Mesodermal cell (in vitro differentiated cells): ENCODE data around the gene GPALPP1. TPM values are rescaled to one million over a fixed set of nuclear protein-coding genes. Genes with fewer than 3 reads are reported as not detected.
"Not testable (repeated sequence)": the region's sequence is repeated elsewhere in the genome, so short reads cannot be mapped to it uniquely, and the experiment has no call there.

Experiments
- H3K27ac ChIP-seq: 2 replicates; pipeline ENCODE4 v1.7.0; 2013; ENCODE audit warnings: mild to moderate bottlenecking, low read depth, low read length, moderate library complexity; ENCODE audit not compliant: severe bottlenecking
- H3K36me3 ChIP-seq: 2 replicates; pipeline ENCODE4 v1.7.1; 2013; ENCODE audit warnings: mild to moderate bottlenecking, low read length, moderate library complexity; ENCODE audit not compliant: control insufficient read depth, insufficient read depth
- H3K4me1 ChIP-seq: one replicate; pipeline ENCODE4 v1.7.1; 2013; ENCODE audit warnings: mild to moderate bottlenecking, low read length; ENCODE audit not compliant: insufficient read depth, control insufficient read depth, poor library complexity, severe bottlenecking
- H3K4me3 ChIP-seq: 2 replicates; pipeline ENCODE4 v1.7.0; 2013; ENCODE audit warnings: low read length, control low read depth, mild to moderate bottlenecking; ENCODE audit not compliant: insufficient read depth, poor library complexity, severe bottlenecking; ENCODE audit errors: extremely low read depth
- H3K9me3 ChIP-seq: 2 replicates; pipeline ENCODE4 v1.7.1; 2013; ENCODE audit warnings: mild to moderate bottlenecking, low read length, moderate library complexity; ENCODE audit not compliant: control insufficient read depth
- WGBS, 2 experiments: methylation state at CpG; one replicate each; pipeline ENCODE4 v1.1.5; 2013; ENCODE audit warnings: missing lambda C conversion rate in 2 of 2; ENCODE audit not compliant: insufficient coverage in 2 of 2; 5-methylcytosine and 5-hydroxymethylcytosine counted together
- polyA plus RNA-seq, 2 experiments: library from polyadenylated mRNA; stranded (reverse); fragments of 50-300 nt; gene quantifications; one replicate each; pipeline ENCODE4 v1.2.3, GENCODE V29; 2013

The GPALPP1 gene
- 25.0 TPM for polyA plus RNA-seq (2013, experiment 1 of 2)
- polyA plus RNA-seq (2013, experiment 2 of 2) = 31.0 TPM

GRCh38 chr13:44989071-44989889, at the start of gene GPALPP1, which contains the start of gene NUFIP1:
GPALPP1 (plus strand) TSS chr13:44989538; CDS start chr13:44989655, 117 bp downstream.
NUFIP1 (minus strand) TSS chr13:44989471; CDS start chr13:44989436, 35 bp downstream.
- Histone ChIP-seq H3K27ac (peak within 1 kb of the TSS; percentile 85), H3K4me3 (peak within 1 kb of the TSS; percentile 93)

GRCh38 chr13:44943411-44943810, 45.9 kb upstream of the GPALPP1 start:
- no CpG with 5 or more reads among the region's 4 CpGs for WGBS, 2 experiments
- not testable (repeated sequence) for H3K4me1 ChIP-seq, H3K9me3 ChIP-seq, H3K27ac ChIP-seq, H3K4me3 ChIP-seq
- H3K36me3 ChIP-seq = peaks cover 12% of the 10 kb centered on the region

More at GRCh38 chr13:44989071-44989889, at the start of gene GPALPP1, which contains the start of gene NUFIP1:
- peaks cover 12% of the 10 kb centered on the region for H3K4me1 ChIP-seq
- 0% methylated on average over 37 to 44 of the region's 66 CpGs for WGBS, 2 experiments
- no peaks in the 10 kb centered on the region for H3K9me3 ChIP-seq
- H3K36me3 ChIP-seq = peaks cover 21% of the 10 kb centered on the region

GRCh38 chr13:44951184-44951583, 38.2 kb upstream of the GPALPP1 start:
- H3K4me1 ChIP-seq = no peaks in the 10 kb centered on the region
- no peaks in the 10 kb centered on the region for H3K9me3 ChIP-seq
- peaks cover 28% of the 10 kb centered on the region for H3K36me3 ChIP-seq
- H3K4me3 ChIP-seq = no peak overlapping the region
- no peak overlapping the region for H3K27ac ChIP-seq

GRCh38 chr13:44952671-44953070, 36.7 kb upstream of the GPALPP1 start:
- 88 to 94% methylated on average over 2 of the region's 2 CpGs for WGBS, 2 experiments
- Histone ChIP-seq H3K36me3 (peaks cover 28% of the 10 kb centered on the region), H3K4me1 (no peaks in the 10 kb centered on the region), H3K27ac (no peak overlapping the region), H3K4me3 (no peak overlapping the region), H3K9me3 (no peaks in the 10 kb centered on the region)

- Histone ChIP-seq H3K4me3 (no peak overlapping the region), H3K4me1 (no peaks in the 10 kb centered on the region), H3K36me3 (peaks cover 21% of the 10 kb centered on the region), H3K9me3 (no peaks in the 10 kb centered on the region), H3K27ac (no peak overlapping the region)
- 94 to 95% methylated on average over 4 to 5 of the region's 7 CpGs for WGBS, 2 experiments
Observed at GRCh38 chr13:44954224-44954623, 35.1 kb upstream of the GPALPP1 start.

- no peak overlapping the region for H3K27ac ChIP-seq
- no peak overlapping the region for H3K4me3 ChIP-seq
Observed at GRCh38 chr13:44955406-44955805, 33.9 kb upstream of the GPALPP1 start.

GRCh38 chr13:44961997-44962396, 27.3 kb upstream of the GPALPP1 start:
- Histone ChIP-seq H3K9me3 (peaks cover 6% of the 10 kb centered on the region), H3K4me3 (no peak overlapping the region), H3K4me1 (no peaks in the 10 kb centered on the region), H3K36me3 (peaks cover 59% of the 10 kb centered on the region), H3K27ac (no peak overlapping the region)
- no CpG with 5 or more reads among the region's 2 CpGs for WGBS, 2 experiments

More at GRCh38 chr13:44955406-44955805, 33.9 kb upstream of the GPALPP1 start:
- no peaks in the 10 kb centered on the region for H3K4me1 ChIP-seq
- peaks cover 20% of the 10 kb centered on the region for H3K36me3 ChIP-seq
- 80 to 100% methylated on average over 1 of the region's 3 CpGs for WGBS, 2 experiments
- no peaks in the 10 kb centered on the region for H3K9me3 ChIP-seq

GRCh38 chr13:44967704-44968433, 21.5 kb upstream of the GPALPP1 start:
- H3K4me1 ChIP-seq = no peaks in the 10 kb centered on the region
- peaks cover 42% of the 10 kb centered on the region for H3K36me3 ChIP-seq
- 90% methylated on average over 2 of the region's 3 CpGs; no CpG with 5 or more reads in 1 of the 2 experiments for WGBS, 2 experiments
- H3K4me3 ChIP-seq = no peak overlapping the region
- no peak overlapping the region for H3K27ac ChIP-seq
- peaks cover 6% of the 10 kb centered on the region for H3K9me3 ChIP-seq

GRCh38 chr13:44968434-44968815, 20.9 kb upstream of the GPALPP1 start:
- no peak overlapping the region for H3K27ac ChIP-seq
- peaks cover 6% of the 10 kb centered on the region for H3K9me3 ChIP-seq
- no peaks in the 10 kb centered on the region for H3K4me1 ChIP-seq
- 89 to 100% methylated on average over 1 to 2 of the region's 3 CpGs for WGBS, 2 experiments
- H3K36me3 ChIP-seq = peaks cover 37% of the 10 kb centered on the region
- no peak overlapping the region for H3K4me3 ChIP-seq

GRCh38 chr13:44969551-44970484, 19.5 kb upstream of the GPALPP1 start:
- Histone ChIP-seq H3K4me3 (no peak overlapping the region), H3K9me3 (no peaks in the 10 kb centered on the region), H3K27ac (no peak overlapping the region), H3K4me1 (no peaks in the 10 kb centered on the region), H3K36me3 (peaks cover 28% of the 10 kb centered on the region)
- WGBS, 2 experiments = 68 to 88% methylated on average over 2 of the region's 4 CpGs
